ENCODE results near the gene HOXC10. TPM values are rescaled to one million over a fixed set of nuclear protein-coding genes. Genes with fewer than 3 reads are reported as not detected.

The HOXC10 gene
- total RNA-seq, 4 donors from 2014 or later: not detected

DNA sequence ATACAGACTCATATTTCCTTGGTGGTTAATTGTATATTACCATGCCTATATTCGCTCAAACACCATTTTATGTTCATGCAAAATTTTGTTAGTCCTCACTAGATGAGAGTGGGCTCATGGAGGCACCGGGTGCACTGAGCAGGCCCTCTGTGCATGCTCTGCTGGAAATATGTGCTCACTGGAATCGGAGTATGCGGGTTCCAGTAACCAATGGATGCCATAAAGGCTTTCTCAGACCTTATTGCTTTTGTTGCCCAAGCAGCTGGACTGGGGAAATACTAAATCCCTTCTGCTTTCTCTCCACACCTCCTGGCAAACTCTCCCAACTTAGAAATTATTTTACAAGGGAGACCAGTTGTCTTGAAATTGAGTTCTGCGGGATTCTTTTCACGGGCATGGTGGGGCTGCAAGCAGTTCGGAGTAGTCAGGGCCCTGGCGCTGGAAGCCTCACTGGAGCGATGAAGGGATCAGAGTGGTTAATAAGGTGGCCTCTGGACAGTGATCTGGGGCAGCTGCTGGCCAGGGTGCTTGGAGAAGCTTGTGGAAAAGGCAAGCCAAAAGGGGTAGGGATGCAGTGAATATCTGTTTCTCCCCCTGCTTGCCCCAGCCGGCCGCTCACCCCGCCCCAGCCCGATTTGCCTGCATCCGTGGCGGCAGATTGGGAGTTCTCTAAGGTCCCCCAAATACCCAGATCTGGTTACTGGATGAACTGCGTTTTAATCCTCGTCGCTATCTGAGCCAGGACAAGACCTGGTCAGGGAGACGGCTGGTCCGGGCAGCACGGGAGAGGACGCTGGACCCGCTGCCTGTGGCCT is 35.9 kb downstream of the HOXC10 start:
- Histone ChIP-seq H3K4me1 (peaks cover 12 to 32% (median 16%) of the 10 kb centered on the region in 4 donors), H3K9me3 (no peaks in the 10 kb centered on the region), H3K27me3 (peaks cover 100% of the 10 kb centered on the region), H3K36me3 (no peaks in the 10 kb centered on the region), H3K4me3 (no peak overlapping the region), H3K27ac (no peak overlapping the region)
- 72 to 74% methylated on average over 12 to 23 of the region's 23 CpGs for WGBS, 2 donors (ENCODE audit: low coverage in 1 of 2)
- TF ChIP-seq, protein P1, sequence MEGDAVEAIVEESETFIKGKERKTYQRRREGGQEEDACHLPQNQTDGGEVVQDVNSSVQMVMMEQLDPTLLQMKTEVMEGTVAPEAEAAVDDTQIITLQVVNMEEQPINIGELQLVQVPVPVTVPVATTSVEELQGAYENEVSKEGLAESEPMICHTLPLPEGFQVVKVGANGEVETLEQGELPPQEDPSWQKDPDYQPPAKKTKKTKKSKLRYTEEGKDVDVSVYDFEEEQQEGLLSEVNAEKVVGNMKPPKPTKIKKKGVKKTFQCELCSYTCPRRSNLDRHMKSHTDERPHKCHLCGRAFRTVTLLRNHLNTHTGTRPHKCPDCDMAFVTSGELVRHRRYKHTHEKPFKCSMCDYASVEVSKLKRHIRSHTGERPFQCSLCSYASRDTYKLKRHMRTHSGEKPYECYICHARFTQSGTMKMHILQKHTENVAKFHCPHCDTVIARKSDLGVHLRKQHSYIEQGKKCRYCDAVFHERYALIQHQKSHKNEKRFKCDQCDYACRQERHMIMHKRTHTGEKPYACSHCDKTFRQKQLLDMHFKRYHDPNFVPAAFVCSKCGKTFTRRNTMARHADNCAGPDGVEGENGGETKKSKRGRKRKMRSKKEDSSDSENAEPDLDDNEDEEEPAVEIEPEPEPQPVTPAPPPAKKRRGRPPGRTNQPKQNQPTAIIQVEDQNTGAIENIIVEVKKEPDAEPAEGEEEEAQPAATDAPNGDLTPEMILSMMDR (IDR thresholded peaks at IDR 0.05): no peak
- TF ChIP-seq EP300 (IDR thresholded peaks at IDR 0.05; ENCODE audit: low read depth) (no peak), POLR2AphosphoS5 (IDR thresholded peaks at IDR 0.05) (no peak), POLR2A (IDR thresholded peaks at IDR 0.05) (no peak)
- intact Hi-C loops (cut with DNase I; ENCODE audit: low total_unique reads) (no loop called here), in situ Hi-C loops (cut with MboI; ENCODE audit: low pct_ligation_motif_present in 1 of 4, low pct_unique_long_range_greater_than_20kb in 1 of 4, low sequenced_read_pairs in 3 of 4) (loop anchor here in 1 of 4 donors (10.0 kb wide), 1 partner anchor 174 kb away; no protein-coding TSS in a partner anchor)
- no peak for DNase-seq

DNA sequence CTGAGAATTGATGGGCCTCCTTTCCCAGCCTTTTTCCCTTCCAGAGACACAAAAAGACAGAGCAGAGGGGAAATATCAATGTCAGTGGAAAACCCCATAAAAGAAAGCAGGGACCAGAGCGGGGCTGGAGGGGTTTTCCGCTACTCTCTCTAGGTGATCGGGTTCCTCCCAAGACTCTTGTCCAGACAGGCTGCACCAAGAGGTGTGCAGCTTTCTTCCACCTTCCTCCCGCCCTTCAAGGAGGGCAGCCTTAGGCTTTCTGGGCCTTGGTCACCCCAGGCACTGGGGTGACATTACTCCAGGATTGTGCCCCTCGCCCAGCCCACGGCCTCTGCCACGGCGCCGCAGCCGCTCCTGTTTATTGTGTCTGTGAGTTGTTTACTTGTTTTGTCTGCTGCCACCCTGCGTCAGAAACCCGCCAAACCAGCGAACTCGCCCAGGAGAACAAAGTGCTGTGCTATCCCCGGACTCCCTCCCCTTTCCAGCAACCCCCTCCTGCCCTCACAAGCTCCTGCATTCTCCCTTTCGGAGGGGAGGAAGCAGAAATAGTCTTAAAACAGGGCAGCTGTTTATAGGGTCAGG is 36.6 kb downstream of the HOXC10 start:
- WGBS, 2 donors (ENCODE audit: low coverage in 1 of 2): 15 to 19% methylated on average over 6 to 16 of the region's 16 CpGs
- no peak for DNase-seq
- Histone ChIP-seq H3K27me3 (peaks cover 100% of the 10 kb centered on the region), H3K4me3 (no peak overlapping the region), H3K9me3 (no peaks in the 10 kb centered on the region), H3K27ac (no peak overlapping the region), H3K36me3 (no peaks in the 10 kb centered on the region), H3K4me1 (peaks cover 10 to 33% (median 16%) of the 10 kb centered on the region in 4 donors)
- in situ Hi-C loops (cut with MboI; ENCODE audit: low pct_ligation_motif_present in 1 of 4, low pct_unique_long_range_greater_than_20kb in 1 of 4, low sequenced_read_pairs in 3 of 4) (loop anchor here in 1 of 4 donors (10.0 kb wide), 1 partner anchor 173 kb away; no protein-coding TSS in a partner anchor), intact Hi-C loops (cut with DNase I; ENCODE audit: low total_unique reads) (no loop called here)
- TF ChIP-seq, protein P1 (IDR thresholded peaks at IDR 0.05): no peak
- TF ChIP-seq POLR2AphosphoS5 (IDR thresholded peaks at IDR 0.05) (no peak), EP300 (IDR thresholded peaks at IDR 0.05; ENCODE audit: low read depth) (no peak), POLR2A (IDR thresholded peaks at IDR 0.05) (no peak)

DNA sequence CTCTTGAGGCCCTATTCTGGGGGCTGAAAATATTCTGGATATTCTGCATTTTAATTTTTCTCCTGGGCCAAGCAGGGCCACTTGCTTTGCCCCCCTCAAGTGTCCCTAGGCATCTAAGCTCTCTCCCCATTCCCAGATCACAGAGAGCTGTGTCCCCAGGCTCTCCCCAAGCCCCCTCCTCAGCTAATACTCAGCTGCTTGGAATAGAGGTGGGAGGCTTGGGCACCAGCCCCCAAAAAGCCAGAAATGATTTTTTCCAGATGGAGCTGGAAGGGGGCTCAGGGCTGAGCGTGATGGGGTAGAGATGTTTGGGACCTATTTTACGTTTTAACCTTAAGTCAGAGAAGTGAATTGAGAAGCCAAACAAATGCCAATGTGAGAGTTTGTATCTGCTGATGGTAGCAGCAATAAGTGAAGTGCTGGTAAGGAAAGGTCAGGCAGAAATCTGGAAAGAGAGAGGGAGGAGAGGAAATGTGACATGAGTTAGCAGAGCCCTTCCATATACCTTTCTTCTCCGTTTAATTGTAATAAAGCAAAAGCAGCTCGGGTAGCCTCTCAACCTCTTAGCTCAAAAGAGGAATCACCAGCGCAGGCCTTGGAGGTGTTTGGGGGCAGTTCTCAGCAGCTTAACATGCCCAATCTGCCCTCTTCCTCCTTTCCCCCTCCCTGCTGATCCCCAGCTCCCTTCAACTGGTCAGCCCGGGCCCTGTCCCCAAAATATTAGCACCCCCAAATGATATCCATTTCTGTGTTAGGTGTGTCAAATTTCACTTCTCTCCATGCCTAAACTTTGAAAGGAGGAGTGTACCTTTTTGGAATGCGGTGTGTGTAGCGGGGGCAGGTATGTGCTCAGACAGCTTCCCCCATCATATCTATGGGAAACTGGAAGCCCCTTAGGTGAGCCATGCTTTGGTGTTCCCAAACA is 38.3 kb downstream of the HOXC10 start:
- TF ChIP-seq POLR2A (IDR thresholded peaks at IDR 0.05): no peak
- TF ChIP-seq EP300 (IDR thresholded peaks at IDR 0.05; ENCODE audit: low read depth): no peak
- TF ChIP-seq, protein P1 (IDR thresholded peaks at IDR 0.05): no peak
- no peak for TF ChIP-seq POLR2AphosphoS5 (IDR thresholded peaks at IDR 0.05)
- Histone ChIP-seq H3K27ac (no peak overlapping the region), H3K36me3 (no peaks in the 10 kb centered on the region), H3K4me1 (peaks cover 0 to 25% (median 5%) of the 10 kb centered on the region in 4 donors), H3K27me3 (peaks cover 100% of the 10 kb centered on the region), H3K4me3 (no peak overlapping the region), H3K9me3 (no peaks in the 10 kb centered on the region)
- 19 to 43% methylated on average over 4 to 8 of the region's 8 CpGs for WGBS, 2 donors (ENCODE audit: low coverage in 1 of 2)
- intact Hi-C loops (cut with DNase I; ENCODE audit: low total_unique reads): no loop called here
- DNase-seq: no peak
- in situ Hi-C loops (cut with MboI; ENCODE audit: low pct_ligation_motif_present in 1 of 4, low pct_unique_long_range_greater_than_20kb in 1 of 4, low sequenced_read_pairs in 3 of 4): loop anchor here in 1 of 4 donors (10.0 kb wide), 1 partner anchor 172 kb away; no protein-coding TSS in a partner anchor

Measured in transverse colon (tissue), 4 donors.